OCI-LY1 (cell line): ENCODE measurements around the gene KAT5.

Source experiments
- EZH2 ChIP-seq: fragments of 200-600 bp; sonication (generic), shearing (Covaris generic); IDR thresholded peaks from 2 replicates; pipeline ENCODE4 v1.8.0; 2017; ENCODE audit warnings: borderline replicate concordance, mixed run types, mild to moderate bottlenecking, antibody characterized with exemption, low read length, moderate library complexity, mixed read lengths
- TF ChIP-seq, protein P1 (sequence below): fragments of 200-600 bp; sonication (generic), shearing (Covaris generic); IDR thresholded peaks from 2 replicates; pipeline ENCODE4 v1.5.1; 2017; ENCODE audit warnings: mild to moderate bottlenecking, antibody characterized with exemption, low read length, moderate library complexity, mixed read lengths

DNA sequence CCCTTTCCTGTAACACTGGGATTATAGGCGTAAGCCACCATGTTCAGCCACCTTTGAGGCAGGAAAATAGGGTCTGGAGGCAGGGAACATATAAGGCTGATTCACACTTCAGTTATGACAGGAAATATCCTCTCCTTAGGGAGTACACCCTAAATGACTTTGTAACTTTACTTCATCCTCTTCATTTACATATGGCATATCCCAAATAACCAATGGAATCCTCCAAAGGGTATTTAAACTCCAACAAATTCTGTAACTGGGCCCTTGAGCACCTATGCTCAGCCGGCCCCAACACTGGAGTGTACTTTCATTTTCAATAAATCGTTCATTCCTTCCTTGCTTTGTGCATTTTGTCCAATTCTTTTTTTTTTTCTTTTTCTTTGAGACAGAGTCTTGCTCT is 1.6 kb upstream of the KAT5 start:
- TF ChIP-seq, protein P1, sequence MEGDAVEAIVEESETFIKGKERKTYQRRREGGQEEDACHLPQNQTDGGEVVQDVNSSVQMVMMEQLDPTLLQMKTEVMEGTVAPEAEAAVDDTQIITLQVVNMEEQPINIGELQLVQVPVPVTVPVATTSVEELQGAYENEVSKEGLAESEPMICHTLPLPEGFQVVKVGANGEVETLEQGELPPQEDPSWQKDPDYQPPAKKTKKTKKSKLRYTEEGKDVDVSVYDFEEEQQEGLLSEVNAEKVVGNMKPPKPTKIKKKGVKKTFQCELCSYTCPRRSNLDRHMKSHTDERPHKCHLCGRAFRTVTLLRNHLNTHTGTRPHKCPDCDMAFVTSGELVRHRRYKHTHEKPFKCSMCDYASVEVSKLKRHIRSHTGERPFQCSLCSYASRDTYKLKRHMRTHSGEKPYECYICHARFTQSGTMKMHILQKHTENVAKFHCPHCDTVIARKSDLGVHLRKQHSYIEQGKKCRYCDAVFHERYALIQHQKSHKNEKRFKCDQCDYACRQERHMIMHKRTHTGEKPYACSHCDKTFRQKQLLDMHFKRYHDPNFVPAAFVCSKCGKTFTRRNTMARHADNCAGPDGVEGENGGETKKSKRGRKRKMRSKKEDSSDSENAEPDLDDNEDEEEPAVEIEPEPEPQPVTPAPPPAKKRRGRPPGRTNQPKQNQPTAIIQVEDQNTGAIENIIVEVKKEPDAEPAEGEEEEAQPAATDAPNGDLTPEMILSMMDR = no peak
- TF ChIP-seq EZH2 = no peak
